ENCODE data around the gene CLTRN. TPM values are rescaled to one million over a fixed set of nuclear protein-coding genes. Genes with fewer than 3 reads are reported as not detected.

CLTRN gene
- total RNA-seq, 1 experiment from 2014 or later = 1.8 TPM

DNA sequence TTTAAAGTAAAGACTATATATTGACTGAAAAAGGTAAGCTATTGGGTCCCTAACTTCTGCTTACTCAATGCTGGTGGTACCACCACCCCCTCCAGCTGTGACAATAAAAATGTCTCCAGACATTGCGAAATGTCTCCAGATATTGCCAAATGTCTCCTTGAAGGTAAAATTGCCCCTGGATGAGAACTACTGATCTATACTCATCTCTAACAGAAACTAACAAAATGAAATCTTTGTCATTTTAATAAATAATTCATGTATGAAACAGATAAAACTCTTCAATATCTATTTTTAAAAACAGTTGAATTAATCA is 20.1 kb downstream of the CLTRN start:
- no peak overlapping the region for H3K23ac ChIP-seq (ENCODE audit: insufficient read length, low read depth, low read length)
- H3K9me3 ChIP-seq (ENCODE audit: control insufficient read depth, low read depth, low read length) = no peaks in the 10 kb centered on the region
- H3K27me3 ChIP-seq (ENCODE audit: insufficient read depth, low read length) = no peaks in the 10 kb centered on the region
- no peaks in the 10 kb centered on the region for H4K20me1 ChIP-seq (ENCODE audit: control insufficient read depth, insufficient read depth, insufficient read length)
- H3K36me3 Mint-ChIP-seq (ENCODE audit: insufficient read depth in 1 of 3, low read depth in 3 of 3) = no peaks in the 10 kb centered on the region
- no peak overlapping the region for H2BK15ac ChIP-seq (ENCODE audit: low read depth, low read length)
- no peak overlapping the region for H2BK12ac ChIP-seq (ENCODE audit: insufficient read length, low read depth, low read length)
- no peak overlapping the region for H2AFZ ChIP-seq (ENCODE audit: low read length)
- no peaks in the 10 kb centered on the region for H3K79me2 ChIP-seq (ENCODE audit: insufficient read depth, low read length)
- no peak overlapping the region for H3K4me2 ChIP-seq (ENCODE audit: insufficient read depth, insufficient read length, low read length)
- WGBS (ENCODE audit: extremely low coverage, insufficient read length, low lambda C conversion rate) = no CpG with 5 or more reads among the region's 1 CpG
- no peak overlapping the region for H2BK120ac ChIP-seq (ENCODE audit: low read depth, low read length, poor library complexity, severe bottlenecking)
- no peak overlapping the region for H4K8ac ChIP-seq (replicated peaks; ENCODE audit: insufficient read length, low read depth, low read length)
- no peaks in the 10 kb centered on the region for H3K79me1 ChIP-seq (ENCODE audit: insufficient read depth, low read depth, low read length, poor library complexity, severe bottlenecking)
- TF ChIP-seq, protein P1, sequence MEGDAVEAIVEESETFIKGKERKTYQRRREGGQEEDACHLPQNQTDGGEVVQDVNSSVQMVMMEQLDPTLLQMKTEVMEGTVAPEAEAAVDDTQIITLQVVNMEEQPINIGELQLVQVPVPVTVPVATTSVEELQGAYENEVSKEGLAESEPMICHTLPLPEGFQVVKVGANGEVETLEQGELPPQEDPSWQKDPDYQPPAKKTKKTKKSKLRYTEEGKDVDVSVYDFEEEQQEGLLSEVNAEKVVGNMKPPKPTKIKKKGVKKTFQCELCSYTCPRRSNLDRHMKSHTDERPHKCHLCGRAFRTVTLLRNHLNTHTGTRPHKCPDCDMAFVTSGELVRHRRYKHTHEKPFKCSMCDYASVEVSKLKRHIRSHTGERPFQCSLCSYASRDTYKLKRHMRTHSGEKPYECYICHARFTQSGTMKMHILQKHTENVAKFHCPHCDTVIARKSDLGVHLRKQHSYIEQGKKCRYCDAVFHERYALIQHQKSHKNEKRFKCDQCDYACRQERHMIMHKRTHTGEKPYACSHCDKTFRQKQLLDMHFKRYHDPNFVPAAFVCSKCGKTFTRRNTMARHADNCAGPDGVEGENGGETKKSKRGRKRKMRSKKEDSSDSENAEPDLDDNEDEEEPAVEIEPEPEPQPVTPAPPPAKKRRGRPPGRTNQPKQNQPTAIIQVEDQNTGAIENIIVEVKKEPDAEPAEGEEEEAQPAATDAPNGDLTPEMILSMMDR (conservative IDR thresholded peaks at IDR 0.05) = no peak
- no peaks in the 10 kb centered on the region for H3K27me3 Mint-ChIP-seq (ENCODE audit: low read depth)
- H4K5ac ChIP-seq (ENCODE audit: insufficient read length, low read depth, low read length) = no peak overlapping the region
- H2BK20ac ChIP-seq (ENCODE audit: low read depth, low read length, poor library complexity, severe bottlenecking) = no peak overlapping the region
- H3K4me1 Mint-ChIP-seq = peaks cover 8 to 12% of the 10 kb centered on the region in 2 experiments
- no peaks in the 10 kb centered on the region for H3K4me1 ChIP-seq (ENCODE audit: insufficient read depth, low read length)
- no peak overlapping the region for H3K27ac Mint-ChIP-seq
- H2BK5ac ChIP-seq (ENCODE audit: insufficient read length, low read length) = no peak overlapping the region
- no peak overlapping the region for H3K18ac ChIP-seq (ENCODE audit: insufficient read length, low read depth, low read length)
- H3K14ac ChIP-seq (ENCODE audit: insufficient read depth, low read length) = no peak overlapping the region
- H3K9ac ChIP-seq (ENCODE audit: extremely low read depth, insufficient read length, low read length) = no peak overlapping the region
- H3K56ac ChIP-seq (ENCODE audit: insufficient read length, low read depth, low read length) = no peak overlapping the region
- H2AK5ac ChIP-seq (ENCODE audit: insufficient read length, low read length) = no peak overlapping the region
- H3K4ac ChIP-seq (ENCODE audit: low read depth, low read length) = no peak overlapping the region
- H3T11ph ChIP-seq (ENCODE audit: low read length) = no peak overlapping the region
- no peaks in the 10 kb centered on the region for H3K9me3 Mint-ChIP-seq
- DNase-seq = no peak
- H3K23me2 ChIP-seq (ENCODE audit: insufficient read length, low read depth, low read length, poor library complexity, severe bottlenecking) = no peaks in the 10 kb centered on the region
- H3K27ac ChIP-seq (ENCODE audit: insufficient read length, low read depth, low read length) = no peak overlapping the region
- H4K91ac ChIP-seq (ENCODE audit: insufficient read length, low read depth, low read length) = no peak overlapping the region
- H3K4me3 Mint-ChIP-seq = no peak overlapping the region

Data from H9 (cell line).